GM21423 (cell line): Measurements from ENCODE around the gene MYL9.

Experiments used
- ATAC-seq: cut with Tn5 transposase; IDR thresholded peaks from one replicate; pipeline ENCODE4 v1.9.1; 2021; ENCODE audit warnings: mild to moderate bottlenecking, moderate library complexity; ENCODE audit not compliant: unreplicated experiment

The MYL9 gene

DNA sequence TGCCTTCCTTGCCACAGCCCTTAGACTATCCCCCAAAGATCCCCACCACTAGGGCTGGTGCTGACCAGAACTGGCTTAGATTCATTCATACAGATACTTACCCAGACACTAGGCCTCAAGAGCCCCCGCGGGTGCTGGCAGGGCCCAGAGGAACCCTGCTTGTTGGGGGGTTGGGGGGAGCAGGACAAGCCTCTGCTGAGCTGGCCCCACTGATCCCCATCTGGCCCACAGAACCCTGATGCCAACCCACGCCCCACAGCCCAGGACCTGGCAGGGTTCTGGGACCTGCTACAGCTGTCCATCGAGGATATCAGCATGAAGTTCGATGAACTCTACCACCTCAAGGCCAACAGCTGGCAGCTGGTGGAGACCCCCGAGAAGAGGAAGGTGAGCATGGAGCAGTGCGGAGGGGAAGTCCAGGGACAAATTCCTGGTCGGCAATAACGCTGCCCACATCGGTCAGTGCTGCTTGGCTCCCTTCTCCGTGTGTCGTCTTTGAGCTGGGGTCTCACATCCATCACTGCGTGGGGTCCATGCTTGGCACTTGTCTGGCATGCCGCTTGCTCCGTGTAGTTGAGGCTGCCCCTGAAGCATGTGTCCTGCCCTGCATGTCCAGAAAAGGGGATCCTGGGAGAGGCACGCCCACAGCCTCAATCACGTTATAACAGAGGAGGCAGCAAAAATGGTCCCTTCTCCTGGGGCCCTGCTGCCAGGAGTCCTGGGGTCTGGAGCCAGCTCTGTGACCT lies 15.5 kb upstream of the MYL9 start:
- ATAC-seq, result no peak

DNA sequence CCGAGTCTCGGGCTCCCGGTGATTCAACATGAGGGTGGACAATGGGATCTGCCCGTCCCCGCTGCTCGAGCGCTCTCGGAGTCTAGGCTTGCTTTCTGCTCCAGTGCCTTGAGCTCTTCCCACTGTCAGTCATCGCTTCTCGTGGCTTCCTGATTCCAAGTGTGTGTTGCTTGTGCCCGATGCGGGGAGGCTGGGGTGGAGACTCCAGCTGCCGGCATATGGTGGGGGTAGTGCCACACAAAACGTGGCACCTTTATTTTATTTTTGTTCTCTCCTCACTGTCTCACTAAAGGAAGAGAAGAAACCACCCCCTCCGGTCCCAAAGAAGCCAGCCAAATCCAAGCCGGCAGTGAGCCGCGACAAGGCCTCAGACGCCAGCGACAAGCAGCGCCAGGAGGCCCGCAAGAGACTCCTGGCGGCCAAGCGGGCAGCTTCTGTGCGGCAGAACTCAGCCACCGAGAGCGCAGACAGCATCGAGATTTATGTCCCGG lies 14.8 kb upstream of the MYL9 start:
- ATAC-seq, result no peak

DNA sequence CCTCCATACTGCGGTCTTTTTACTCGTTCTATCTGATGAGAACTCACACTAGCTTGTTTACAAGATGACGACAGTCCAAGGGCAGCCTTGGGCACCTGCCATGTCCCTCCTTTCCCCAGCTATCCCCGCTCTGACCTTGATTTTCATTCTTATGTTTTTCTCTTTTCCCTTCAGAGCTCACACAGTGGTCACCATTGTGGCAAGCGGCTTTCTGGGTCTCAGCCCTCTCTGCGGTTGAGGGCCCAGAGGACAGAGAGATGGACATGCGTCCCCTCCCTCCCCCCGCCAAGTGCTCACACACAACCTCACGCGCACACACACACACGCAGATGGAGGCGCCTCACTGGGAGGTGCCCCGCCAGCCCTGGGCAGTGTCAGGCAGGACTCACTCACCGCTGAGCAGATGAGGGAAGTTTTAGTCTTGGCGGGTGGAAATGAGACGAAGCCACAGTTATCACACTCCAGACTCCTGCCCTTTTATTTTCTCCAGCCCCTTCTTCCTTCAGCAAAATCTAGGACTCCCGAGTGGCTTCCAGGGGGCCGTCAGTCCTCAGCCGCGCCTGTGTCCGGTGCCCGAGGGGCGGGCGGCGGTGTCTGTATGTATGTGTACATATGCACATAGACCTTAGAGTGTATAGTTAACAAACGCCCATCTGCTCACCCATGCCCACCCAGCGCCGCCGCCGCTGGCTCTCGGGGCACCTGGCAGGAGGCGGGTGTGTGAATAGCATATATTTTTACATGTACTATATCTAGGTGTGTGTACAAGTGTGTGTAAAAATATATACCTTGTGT lies 13.8 kb upstream of the MYL9 start:
- ATAC-seq, result no peak

DNA sequence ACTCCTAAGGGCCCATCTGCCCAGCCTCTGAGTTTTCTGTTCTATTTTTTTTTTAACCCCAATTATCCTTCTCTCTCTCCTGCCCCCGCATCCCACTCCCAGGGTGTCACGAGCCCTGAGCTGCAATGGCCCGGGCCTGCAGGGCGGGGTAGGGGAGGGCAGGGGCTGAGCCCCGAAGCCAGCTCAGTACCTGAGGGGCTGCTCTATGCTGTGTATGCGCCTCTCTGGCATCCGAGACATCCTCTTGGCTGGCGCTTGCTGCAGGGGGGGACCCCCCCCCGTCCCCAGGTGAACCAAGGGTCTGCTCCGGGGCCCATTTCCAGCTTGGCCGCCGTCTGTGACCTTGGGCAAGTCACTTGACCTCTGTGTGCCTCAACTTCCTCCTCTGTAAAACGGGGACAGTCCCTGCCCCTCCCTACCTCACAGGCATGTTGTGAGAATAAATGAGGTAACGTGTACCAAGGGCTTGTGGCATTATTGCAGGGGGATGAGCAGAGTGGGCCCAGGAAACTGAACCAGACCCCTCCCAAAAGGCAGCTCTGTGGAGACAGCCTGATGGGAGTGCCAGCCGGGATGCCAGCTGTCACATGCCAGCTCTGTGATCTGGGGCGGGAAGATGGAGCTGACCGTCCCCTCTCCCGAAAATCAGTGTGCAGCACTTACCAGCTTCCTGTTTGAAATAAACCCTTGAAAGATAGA lies 13.0 kb upstream of the MYL9 start:
- no peak for ATAC-seq

DNA sequence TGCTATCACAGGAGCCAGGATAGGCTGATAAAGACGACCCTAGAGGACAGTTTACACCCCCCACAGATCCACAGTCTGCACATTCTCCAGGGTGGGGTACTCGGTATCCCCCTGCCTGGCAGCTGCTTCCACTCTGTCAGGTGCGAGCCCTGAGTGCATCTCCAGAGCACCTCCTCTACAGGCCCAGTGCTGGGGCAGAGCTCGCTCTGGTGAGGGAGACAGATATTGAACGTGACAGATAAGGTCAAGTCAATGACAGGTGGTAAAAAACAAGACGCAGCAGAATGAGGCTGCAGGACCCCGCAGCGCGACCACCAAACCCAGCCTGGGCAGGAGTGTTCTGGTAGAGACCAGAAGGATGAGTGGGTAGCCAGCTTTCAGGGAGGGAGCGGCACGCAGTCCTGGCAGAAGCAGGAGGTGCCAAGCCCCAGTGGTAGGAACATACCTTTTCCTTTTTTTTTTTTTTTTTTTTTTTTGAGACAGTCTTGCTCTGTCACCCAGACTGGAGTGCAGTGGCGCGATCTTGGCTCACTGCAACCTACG lies 12.4 kb upstream of the MYL9 start:
- no peak for ATAC-seq

DNA sequence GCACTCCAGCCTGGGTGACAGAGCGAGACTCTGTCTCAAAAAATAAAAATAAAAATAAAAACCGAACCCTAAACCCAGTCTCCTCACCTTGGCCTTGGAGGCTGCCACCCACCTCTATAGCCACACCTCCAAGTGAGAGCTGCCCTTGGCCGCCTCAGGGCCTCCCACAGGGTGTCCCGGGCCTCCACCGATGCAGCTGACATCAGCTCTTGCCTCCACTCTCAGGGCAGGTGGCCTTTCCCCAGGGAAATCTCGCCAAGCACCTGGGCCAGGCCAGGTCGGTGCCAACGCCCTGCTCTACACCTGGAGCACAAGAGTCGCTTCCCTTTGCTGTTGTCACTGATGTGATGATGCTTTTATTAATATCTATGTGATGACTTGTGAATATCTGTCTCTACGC lies 8.9 kb upstream of the MYL9 start:
- no peak for ATAC-seq

DNA sequence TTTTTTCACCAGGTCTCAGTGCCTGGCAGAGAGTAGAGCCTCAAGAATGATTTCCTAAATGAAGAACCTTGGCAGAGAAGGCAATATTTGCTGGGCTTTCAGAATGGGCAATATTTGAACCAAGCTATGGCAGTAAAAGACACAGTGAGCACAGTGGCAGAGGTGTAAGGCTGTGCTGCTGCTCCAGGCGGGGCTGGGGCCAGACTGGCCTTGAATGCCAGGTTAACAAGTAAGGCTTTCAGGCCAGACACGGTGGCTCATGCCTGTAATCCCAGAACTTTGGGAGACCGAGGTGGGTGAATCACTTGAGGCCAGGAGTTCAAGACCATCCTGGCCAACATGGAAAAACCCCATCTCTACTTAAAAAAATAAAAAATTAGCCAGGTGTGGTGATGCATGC lies 8.5 kb upstream of the MYL9 start:
- no peak for ATAC-seq

DNA sequence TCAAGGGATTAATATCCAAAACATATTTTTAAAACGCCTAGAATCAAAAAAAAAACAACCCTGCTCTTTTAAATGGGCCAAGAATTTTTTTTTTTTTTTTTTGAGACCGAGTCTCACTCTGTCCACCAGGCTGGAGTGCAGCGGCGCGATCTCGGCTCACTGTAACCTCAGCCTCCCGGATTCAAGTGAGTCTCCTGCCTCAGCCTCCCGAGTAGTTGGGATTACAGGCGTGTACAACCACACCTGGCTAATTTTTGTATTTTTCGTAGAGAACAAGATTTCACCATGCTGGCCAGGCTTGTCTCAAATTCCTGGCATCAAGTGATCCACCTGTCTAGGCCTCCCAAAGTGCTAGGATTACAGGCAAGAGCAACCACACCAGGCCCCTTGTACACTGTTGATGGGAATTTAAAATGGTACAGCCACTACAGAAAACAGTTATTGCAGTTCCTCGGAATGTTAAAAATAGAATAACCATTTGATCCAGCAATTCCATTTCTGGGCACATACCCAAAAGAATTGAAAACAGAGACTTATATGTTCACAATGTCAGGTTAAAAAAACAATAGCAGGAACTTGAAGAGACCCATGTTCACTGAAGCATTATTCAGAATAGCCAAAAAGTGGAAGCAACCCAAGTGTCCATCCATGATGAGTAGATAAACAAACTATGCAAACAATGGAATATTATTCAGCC lies 3.1 kb upstream of the MYL9 start:
- ATAC-seq, result no peak

DNA sequence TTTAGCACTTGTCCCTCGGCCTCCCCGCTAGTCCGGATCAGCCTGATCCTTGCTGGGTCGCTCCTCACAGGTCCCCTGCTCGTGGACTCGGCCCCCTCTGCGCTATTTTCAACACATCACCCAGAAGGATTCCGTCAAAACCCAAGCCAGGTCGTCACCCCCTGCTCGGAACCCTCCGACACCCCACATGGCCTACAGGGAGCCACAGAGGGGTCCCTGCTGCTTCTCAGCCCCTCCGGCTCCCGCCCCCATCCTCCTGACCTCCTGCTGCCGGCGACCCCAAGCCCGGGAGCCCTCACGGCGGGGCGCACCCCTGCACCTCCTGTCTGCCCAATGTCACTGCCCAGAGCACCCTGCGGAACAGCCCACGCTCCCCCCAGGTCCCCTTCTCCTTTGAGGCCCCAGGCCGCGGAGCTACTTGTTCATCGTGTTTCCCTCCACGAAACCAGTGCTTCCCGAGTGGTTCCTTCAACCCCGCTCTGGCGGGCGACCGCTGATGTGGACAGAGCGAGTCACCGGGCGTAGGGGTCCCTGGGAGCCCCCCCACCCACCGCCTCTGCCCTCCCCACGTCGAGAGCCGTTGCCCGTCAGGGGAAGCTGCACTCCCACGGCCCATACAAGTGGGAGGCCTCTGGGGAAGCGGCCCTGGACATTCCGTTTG lies 638 bp upstream of the MYL9 start:
- no peak for ATAC-seq

DNA sequence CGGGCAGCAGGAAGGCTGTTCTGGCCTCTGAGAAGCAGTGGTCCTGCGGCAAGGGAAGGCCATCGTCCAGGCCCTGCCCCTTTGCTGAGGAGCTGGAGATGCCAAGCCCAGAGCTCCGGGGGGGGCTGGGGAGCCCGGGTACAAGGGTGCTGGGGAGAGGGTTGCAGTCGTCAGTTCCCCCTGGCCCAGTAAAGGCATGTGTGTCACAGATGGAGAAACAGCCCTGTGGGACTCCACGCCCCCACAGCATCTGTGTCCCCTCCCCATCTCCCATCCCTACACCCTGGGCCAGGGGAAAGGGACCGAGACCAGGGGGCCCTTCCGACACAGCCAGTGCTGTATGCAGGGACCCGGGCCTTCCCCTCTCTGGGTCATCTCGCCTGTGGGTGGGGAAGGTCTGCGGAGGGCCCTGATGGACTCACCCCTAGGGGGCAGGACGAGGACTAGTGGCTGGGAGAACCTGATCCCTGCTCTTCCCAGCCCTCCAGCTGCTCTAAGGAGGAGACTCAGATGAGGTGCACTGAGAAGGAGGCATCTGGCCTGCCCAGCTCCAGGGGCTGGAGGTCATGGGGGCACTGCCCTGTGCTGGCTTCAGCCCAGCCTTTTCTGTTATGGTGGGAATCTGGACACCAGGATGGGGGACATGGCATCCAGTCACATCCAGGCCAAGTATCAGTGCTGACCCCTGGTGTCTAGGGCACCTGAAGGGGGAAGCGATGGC lies 609 bp downstream of the MYL9 start:
- ATAC-seq, result no peak

DNA sequence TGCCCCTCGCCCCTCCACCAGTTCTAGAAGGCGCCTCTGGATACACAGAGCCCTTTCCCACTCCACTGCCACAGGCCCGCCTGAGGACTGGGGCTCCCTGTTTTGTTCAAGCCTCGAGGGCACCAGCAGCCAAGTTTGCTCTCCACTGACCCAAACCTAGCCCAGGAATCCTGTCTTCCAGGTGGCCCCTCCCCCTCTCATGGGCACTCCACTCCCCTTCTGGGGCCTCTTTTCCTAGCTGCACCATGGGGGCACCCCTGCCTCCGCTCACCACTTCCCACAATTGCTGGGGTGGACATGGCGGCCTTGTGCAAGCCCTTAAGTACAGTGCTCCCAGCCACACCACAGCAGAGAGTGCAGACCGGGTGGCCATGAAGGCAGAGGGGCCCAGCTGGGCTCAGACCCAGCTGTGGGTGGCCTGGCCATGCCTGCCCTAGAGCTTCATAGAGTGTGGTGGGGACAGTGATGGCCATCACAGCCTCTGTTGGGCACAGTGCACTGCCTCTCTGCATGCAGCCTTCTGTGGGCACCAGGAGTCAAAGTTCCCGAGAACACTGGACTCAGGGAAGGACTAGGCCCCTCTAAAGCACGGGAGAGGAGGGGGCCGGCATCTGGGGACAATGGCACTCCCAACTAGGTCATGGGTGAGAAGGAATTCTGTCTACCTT lies 1.3 kb downstream of the MYL9 start:
- ATAC-seq, result no peak

DNA sequence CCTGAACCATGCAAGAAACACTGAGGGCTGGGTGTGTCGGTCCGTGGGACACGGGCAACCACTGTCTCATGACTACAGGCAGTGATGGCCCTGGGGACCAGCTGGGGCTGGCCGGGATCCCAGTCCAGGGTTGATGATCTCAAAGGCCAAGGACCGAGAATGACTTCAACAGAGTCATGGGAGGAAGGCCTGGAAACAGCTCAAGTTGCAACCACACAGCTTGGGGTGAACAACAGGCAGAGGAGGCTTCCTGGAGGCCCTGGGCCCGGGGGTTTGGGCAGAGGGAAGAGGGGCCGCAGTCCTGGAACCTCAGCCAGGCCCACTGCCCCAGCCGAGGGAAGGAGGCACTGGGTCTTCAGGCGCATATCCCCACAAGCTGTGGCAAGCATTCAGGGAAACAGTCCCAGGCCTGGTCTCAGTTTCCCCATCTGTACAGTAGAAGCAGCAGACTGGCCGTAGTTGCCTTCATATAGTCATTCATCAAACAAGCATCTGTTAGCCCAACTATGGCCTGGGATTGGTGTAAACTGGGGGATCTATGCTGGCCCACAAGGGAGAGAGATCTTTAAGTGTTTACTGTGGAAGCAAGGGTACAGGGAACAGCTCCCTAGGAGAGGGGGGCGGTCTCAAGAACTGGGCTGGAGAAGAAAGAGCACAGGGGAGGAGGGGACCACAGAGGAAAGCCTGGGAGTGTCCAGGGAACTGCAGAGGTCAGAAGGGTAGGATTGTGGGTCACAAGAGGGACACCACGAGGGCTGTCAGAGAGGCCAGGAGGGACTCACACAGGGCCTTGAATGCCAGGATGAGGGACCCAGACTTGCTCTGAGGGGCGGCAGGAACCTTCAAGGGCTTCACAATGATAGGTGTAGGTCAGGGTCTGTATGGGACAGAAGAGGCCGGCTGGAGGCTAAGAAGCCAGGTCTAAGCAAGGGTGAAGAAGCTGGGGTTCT lies 2.1 kb downstream of the MYL9 start:
- ATAC-seq, result no peak

DNA sequence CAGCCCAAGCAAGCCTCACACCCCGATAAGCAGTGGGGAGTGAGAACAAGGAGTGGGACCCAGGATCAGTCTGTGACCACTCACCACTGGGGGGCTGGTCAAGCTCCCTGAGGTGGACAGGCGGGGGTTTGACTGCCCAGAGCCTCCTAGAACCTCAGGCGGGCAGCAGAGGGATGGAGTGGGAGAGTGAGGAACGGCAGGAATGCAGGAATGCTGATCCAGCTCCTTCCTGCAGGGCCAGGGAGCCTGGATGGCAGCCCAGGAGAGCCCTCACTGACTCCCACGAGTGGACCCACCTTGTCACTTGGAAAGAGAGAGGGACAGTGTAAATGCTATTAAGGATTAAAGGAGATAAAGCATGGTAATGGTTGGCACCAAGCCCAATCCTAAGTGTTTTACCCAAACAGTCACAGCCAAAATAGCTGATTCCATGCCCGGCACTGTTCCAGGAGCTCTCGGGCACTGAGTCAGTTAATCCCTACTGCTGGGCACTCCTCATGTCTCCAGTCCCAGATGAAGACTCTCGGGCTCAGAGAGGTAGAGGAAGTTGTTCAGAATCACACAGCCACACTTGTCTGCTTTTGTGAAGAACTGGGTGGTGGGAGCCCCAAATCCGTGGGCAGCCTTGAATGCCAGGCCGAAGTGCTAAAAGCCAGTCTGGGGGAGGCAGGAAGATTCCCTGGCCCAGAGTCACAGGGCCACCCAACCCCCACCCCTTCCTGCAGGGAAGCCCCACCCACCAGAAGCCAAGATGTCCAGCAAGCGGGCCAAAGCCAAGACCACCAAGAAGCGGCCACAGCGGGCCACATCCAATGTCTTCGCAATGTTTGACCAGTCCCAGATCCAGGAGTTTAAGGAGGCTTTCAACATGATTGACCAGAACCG lies 3.1 kb downstream of the MYL9 start:
- ATAC-seq, result no peak

DNA sequence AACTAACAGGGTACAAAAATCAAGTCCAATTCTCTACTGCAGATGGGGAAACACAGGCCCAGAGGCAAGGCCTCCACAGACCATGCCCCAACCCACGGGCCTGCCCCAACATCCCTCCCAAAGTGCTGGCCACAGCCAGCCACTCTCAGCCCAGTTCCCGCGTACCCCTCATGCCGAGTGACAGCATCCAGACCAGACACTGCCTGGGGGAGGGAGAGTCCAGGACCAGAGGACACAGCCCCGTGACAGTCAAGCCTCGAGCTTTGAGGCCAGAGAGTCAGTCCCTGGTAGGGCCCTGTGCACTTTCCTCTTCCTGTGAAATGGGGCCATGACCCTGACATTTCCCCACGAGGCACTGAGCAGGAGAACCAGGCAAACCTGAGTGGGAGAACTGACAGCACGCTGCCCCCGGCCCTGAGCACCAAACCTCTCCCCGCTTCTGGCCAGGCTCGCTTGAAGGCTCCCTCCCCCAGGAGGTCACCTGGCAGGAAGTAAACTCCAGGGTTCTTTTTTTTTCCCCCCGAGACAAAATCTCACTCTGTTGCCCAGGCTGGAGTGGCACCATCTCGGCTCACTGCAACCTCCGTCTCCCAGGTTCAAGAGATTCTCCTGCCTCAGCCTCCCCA lies 4.9 kb downstream of the MYL9 start:
- no peak for ATAC-seq

DNA sequence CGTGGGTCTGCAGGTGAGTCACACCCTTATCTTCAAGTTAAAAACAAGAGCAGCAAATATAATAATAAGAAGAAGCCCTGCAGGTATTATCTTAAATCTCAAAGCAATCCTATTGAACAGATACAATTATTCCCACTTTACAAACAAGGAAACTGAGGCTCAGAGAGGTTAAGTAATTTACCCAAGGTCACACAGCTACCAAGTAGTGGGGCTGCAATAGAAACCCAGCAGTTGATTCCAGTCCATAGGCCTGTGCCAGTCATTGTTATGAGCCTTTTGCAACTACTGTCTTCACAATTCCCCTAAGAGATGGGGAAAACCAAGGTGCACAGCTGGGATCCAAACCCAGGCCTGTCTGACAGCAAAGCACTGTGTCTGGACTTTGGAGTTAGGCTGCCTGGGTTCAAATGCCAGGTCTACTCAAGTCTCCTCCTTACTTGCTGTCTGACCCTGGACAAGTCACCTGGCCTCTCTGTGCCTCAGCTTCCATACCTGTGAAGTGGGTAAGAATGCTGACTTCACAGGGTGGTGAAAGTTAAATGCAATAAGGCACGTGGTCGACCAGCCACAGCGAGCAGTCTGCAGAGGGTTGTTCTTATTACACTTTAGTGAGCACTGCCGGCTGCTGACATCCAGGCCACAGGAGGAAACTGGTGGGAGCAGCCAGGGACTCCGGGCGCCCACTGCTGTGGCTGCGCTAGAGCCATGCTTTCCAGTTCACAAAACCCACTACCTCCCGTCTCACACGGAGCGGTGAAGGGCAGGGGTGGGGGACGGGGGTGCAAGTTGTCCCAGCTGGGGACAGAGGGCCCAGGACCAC lies 6.1 kb downstream of the MYL9 start:
- no peak for ATAC-seq

DNA sequence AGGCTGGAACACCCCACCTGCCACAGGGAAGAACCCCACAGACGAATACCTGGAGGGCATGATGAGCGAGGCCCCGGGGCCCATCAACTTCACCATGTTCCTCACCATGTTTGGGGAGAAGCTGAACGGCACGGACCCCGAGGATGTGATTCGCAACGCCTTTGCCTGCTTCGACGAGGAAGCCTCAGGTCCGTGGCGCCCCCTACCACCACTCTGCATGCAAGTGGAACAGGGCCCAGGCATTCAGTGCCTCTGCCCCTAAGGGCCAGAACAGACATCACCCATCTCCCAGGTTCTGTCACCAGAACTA lies 6.6 kb downstream of the MYL9 start:
- no peak for ATAC-seq
